ENCODE data around the gene NBDY. TPM values are rescaled to one million over a fixed set of nuclear protein-coding genes. Genes with fewer than 3 reads are reported as not detected.

The NBDY gene
- total RNA-seq, 1 donor from 2014 or later: 17.0 TPM

DNA sequence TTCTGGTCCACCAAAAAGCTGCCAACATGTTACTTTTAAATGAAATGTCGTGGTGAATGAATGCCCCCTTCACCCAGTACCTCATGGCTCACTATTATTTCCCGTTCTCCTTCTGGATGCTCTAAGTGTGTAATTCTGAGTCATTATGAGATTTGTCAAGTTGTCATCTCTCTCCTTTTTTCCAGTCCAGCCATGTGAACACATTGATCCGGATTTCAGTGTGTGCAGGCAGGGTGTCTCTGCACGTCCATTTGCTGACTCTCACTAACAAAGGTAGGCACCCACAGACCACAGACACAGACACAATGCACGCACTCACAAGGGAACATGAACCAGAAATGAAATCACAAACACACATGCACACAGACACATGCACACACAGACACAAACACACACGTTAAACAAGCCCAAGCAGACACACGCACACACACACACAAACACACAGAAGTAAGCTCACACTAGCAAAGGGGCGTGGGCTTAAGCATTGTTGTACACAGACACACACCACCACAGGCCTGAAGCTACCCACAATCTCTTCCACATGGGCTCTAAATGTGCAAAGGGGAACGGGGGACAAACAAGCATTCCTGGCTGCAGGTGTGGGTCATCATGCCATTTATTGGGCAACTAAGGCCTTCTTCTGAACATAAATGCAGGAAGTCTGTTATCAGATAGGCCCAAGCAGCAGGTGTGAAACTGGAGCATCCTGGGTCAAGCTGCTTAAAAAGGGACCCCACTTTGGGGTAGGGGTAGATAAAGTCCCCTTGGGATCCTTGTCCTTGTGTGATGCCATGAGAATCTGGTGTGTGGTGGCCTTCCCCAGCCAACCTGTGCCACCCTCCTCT is 58.1 kb downstream of the NBDY start:
- no peaks in the 10 kb centered on the region for H3K27me3 ChIP-seq (ENCODE audit: control insufficient read depth, insufficient read depth, low read length)
- TF ChIP-seq, protein P1, sequence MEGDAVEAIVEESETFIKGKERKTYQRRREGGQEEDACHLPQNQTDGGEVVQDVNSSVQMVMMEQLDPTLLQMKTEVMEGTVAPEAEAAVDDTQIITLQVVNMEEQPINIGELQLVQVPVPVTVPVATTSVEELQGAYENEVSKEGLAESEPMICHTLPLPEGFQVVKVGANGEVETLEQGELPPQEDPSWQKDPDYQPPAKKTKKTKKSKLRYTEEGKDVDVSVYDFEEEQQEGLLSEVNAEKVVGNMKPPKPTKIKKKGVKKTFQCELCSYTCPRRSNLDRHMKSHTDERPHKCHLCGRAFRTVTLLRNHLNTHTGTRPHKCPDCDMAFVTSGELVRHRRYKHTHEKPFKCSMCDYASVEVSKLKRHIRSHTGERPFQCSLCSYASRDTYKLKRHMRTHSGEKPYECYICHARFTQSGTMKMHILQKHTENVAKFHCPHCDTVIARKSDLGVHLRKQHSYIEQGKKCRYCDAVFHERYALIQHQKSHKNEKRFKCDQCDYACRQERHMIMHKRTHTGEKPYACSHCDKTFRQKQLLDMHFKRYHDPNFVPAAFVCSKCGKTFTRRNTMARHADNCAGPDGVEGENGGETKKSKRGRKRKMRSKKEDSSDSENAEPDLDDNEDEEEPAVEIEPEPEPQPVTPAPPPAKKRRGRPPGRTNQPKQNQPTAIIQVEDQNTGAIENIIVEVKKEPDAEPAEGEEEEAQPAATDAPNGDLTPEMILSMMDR (IDR thresholded peaks at IDR 0.05; ENCODE audit: insufficient read depth, low read length, poor library complexity, severe bottlenecking): no peak
- no peak for DNase-seq (ENCODE audit: low read depth)

DNA sequence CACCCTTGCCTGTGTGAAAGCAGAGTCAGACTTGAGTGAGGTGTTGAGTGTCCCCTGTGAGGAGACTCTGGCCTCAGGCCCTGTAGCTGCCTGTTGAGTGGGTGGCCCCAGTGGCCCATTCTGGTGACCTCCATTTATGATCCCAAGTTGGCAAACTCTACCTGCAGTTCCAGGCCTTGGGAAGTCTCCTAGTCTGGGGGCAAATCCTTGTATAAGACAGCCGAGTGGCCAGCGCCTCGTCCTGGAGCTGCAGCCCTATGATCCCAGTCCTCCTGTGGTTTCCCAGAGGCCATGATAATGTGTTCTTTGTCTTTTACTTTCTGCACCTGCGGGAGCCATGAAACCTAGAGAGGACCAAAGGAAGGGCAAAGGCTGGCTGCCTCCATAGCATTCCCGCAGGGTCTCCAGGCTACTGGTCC is 58.7 kb downstream of the NBDY start:
- Histone ChIP-seq H3K4me3 (ENCODE audit: low read depth, low read length) (no peak overlapping the region), H3K27me3 (ENCODE audit: control insufficient read depth, insufficient read depth, low read length) (no peaks in the 10 kb centered on the region), H3K36me3 (ENCODE audit: control insufficient read depth, insufficient read depth, low read length) (no peaks in the 10 kb centered on the region)
- no peak for DNase-seq (ENCODE audit: low read depth)
- TF ChIP-seq, protein P1 (IDR thresholded peaks at IDR 0.05; ENCODE audit: insufficient read depth, low read length, poor library complexity, severe bottlenecking): no peak

More for the DNA sequence above, 58.1 kb downstream of the NBDY start:
- Histone ChIP-seq H3K36me3 (ENCODE audit: control insufficient read depth, insufficient read depth, low read length) (no peaks in the 10 kb centered on the region), H3K4me3 (ENCODE audit: low read depth, low read length) (no peak overlapping the region)

DNA sequence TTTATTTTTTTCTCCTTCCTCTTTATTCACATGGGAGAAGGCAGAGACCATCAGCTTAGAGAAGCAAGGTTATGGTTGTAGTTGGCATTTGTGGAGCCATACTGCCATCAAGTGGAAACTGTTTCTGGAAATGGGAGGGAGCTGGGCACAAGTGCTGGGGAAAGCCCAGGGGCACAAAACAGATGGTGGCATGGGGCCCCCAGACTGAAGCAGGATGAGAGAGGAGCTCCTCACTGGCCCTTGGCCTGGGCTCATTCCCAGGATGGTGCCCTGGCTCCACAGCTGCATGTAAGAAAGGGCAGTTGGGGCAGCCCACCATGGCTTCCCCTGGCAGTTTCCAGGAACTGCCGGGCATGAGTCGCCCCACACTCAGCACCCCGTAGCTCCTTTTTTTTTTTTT is 59.2 kb downstream of the NBDY start:
- Histone ChIP-seq H3K36me3 (ENCODE audit: control insufficient read depth, insufficient read depth, low read length) (no peaks in the 10 kb centered on the region), H3K4me3 (ENCODE audit: low read depth, low read length) (no peak overlapping the region), H3K27me3 (ENCODE audit: control insufficient read depth, insufficient read depth, low read length) (no peaks in the 10 kb centered on the region)
- TF ChIP-seq, protein P1 (IDR thresholded peaks at IDR 0.05; ENCODE audit: insufficient read depth, low read length, poor library complexity, severe bottlenecking): no peak
- no peak for DNase-seq (ENCODE audit: low read depth)

DNA sequence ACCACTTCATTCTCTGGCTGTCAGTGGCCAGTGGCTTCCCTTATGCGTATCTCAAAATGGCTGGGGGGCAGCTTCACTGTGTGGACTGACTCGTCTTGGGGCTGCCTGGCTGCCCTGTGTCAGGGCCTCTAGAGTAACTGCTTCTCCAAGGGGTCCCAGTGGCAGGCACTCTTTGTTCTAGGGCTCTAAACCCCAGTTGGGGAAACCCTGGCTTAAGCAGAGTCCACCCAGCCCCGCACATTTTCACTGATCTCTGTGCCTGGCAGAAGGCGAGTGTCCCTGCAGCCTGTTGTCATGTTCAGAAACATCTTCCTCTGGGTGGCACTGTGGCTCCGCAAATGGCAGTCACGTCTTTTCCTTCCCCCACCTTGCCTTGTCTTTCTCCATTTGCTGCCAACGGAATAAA is 59.7 kb downstream of the NBDY start:
- TF ChIP-seq, protein P1 (IDR thresholded peaks at IDR 0.05; ENCODE audit: insufficient read depth, low read length, poor library complexity, severe bottlenecking): peak; percentile 17
- no peak overlapping the region for H3K4me3 ChIP-seq (ENCODE audit: low read depth, low read length)
- DNase-seq (ENCODE audit: low read depth): no peak

DNA sequence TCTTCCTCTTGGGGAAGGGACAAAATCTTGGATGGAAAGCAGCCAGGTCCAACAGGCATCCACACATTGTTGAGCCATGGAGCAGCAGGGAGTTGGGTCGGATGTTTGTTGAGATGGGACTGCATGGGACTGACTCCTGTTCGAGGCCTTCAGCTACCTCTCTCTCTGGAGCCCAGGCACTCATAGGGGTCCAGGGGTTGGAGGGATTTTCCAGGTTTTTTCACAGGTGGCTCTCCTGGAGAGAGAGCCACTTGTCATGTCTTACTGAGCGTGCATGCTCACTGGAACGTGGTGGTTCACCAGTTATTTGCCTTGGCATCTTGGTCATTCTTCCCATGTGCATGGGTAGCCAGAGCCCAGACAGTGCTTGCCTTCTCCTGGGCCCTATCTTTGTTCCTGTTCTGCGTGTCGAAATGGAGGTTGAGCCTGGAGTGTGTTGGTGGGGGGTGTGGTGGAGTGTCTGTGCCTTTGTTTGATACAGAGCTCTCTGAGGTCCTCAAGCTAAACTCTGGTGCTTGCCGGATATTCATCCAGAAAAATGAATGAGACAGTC is 60.6 kb downstream of the NBDY start:
- DNase-seq (ENCODE audit: low read depth): no peak
- TF ChIP-seq, protein P1 (IDR thresholded peaks at IDR 0.05; ENCODE audit: insufficient read depth, low read length, poor library complexity, severe bottlenecking): no peak
- Histone ChIP-seq H3K27me3 (ENCODE audit: control insufficient read depth, insufficient read depth, low read length) (no peaks in the 10 kb centered on the region), H3K36me3 (ENCODE audit: control insufficient read depth, insufficient read depth, low read length) (no peaks in the 10 kb centered on the region), H3K4me3 (ENCODE audit: low read depth, low read length) (no peak overlapping the region)

More for the DNA sequence above, 59.7 kb downstream of the NBDY start:
- no peaks in the 10 kb centered on the region for H3K27me3 ChIP-seq (ENCODE audit: control insufficient read depth, insufficient read depth, low read length)
- H3K36me3 ChIP-seq (ENCODE audit: control insufficient read depth, insufficient read depth, low read length): no peaks in the 10 kb centered on the region

Measured in kidney epithelial cell (primary cell).